HepG2 (cell line): ENCODE measurements around the gene CALR. TPM values are rescaled to one million over a fixed set of nuclear protein-coding genes. Genes with fewer than 3 reads are reported as not detected.
A peak's percentile ranks its signal among the peaks of the same experiment; 100 is the strongest.

Source experiments
- FOXK2 ChIP-seq: fragments of 450-650 bp; IDR thresholded peaks from 2 replicates; pipeline ENCODE4 v1.6.1; 2016
- KLF12 ChIP-seq: sonication (generic); formaldehyde crosslinking; IDR thresholded peaks from 2 replicates; pipeline ENCODE4 v1.4.0; 2020; ENCODE audit warnings: missing genetic modification reagents, borderline replicate concordance
- MYC ChIP-seq: sonication (generic); formaldehyde crosslinking; IDR thresholded peaks from 2 replicates; pipeline ENCODE4 v1.9.0; 2021; ENCODE audit warnings: missing genetic modification reagents, borderline replicate concordance
- ONECUT2 ChIP-seq: sonication (generic); formaldehyde crosslinking; IDR thresholded peaks from 2 replicates; pipeline ENCODE4 v1.4.0; 2020; ENCODE audit warnings: missing genetic modification reagents
- POLR2A ChIP-seq, 2 experiments: IDR thresholded peaks; 2 replicates each; pipeline ENCODE4 v1.6.1; 2011; ENCODE audit warnings: low read depth in 2 of 2, low read length in 2 of 2, mild to moderate bottlenecking in 1 of 2, moderate library complexity in 1 of 2; ENCODE audit not compliant: insufficient read depth in 1 of 2
- TFDP2 ChIP-seq: sonication (generic); formaldehyde crosslinking; IDR thresholded peaks from 2 replicates; pipeline ENCODE4 v1.4.0; 2020; ENCODE audit warnings: missing genetic modification reagents
- ZBTB42 ChIP-seq: sonication (generic); formaldehyde crosslinking; IDR thresholded peaks from 2 replicates; pipeline ENCODE4 v1.5.0; 2020; ENCODE audit warnings: mild to moderate bottlenecking, missing genetic modification reagents
- ZIK1 ChIP-seq: sonication (generic); formaldehyde crosslinking; IDR thresholded peaks from 2 replicates; pipeline ENCODE4 v1.5.0; 2020; ENCODE audit warnings: mild to moderate bottlenecking, low read depth, missing genetic modification reagents, borderline replicate concordance
- ZMYM4 ChIP-seq: sonication (generic); formaldehyde crosslinking; IDR thresholded peaks from 2 replicates; pipeline ENCODE4 v1.8.1; 2023; ENCODE audit warnings: mild to moderate bottlenecking, missing genetic modification reagents
- ZNF143 ChIP-seq: sonication (generic); formaldehyde crosslinking; IDR thresholded peaks from 2 replicates; pipeline ENCODE4 v1.4.0; 2020; ENCODE audit warnings: missing genetic modification reagents
- ZNF160 ChIP-seq: sonication (generic); formaldehyde crosslinking; IDR thresholded peaks from 2 replicates; pipeline ENCODE4 v1.8.0; 2022; ENCODE audit warnings: mild to moderate bottlenecking, inconsistent platforms, missing genetic modification reagents
- ZNF274 ChIP-seq: sonication (generic); formaldehyde crosslinking; IDR thresholded peaks from 2 replicates; pipeline ENCODE4 v1.5.1; 2020; ENCODE audit warnings: mild to moderate bottlenecking, missing genetic modification reagents
- ZNF280B ChIP-seq: sonication (generic); formaldehyde crosslinking; IDR thresholded peaks from 2 replicates; pipeline ENCODE4 v1.5.0; 2020; ENCODE audit warnings: missing genetic modification reagents, mild to moderate bottlenecking, borderline replicate concordance
- polyA plus RNA-seq, 8 experiments: library from polyadenylated mRNA; depleted of rRNA in 3 of 8; stranded (reverse) in 7 of 8; unstranded in 1 of 8; fragments of >200 nt; fragmentation: Illumina TruSeq in 4 of 8; extraction: Trizol in 4 of 8; gene quantifications; 2 replicates each; pipeline versions ENCODE4 v1.2.1 to v1.2.3, GENCODE V29; 2011 to 2016; ENCODE audit warnings: low read depth in 4 of 8, missing spikeins in 1 of 8, mixed read lengths in 1 of 8; ENCODE audit not compliant: insufficient read depth in 1 of 8
- total RNA-seq, 5 experiments: library from RNA; depleted of rRNA; stranded (reverse); fragments of >200 nt; fragmentation: Illumina TruSeq; extraction: Trizol; gene quantifications; 2 replicates each; pipeline ENCODE4 v1.2.3, GENCODE V29; 2016; ENCODE audit warnings: low read depth in 1 of 5
- TF ChIP-seq, protein P1 (sequence below): sonication (generic); formaldehyde crosslinking; IDR thresholded peaks from 2 replicates; pipeline ENCODE4 v1.8.0; 2022; ENCODE audit warnings: missing genetic modification reagents, low read depth, mild to moderate bottlenecking, borderline replicate concordance
- TF ChIP-seq, protein P2 (sequence below): sonication (generic); formaldehyde crosslinking; IDR thresholded peaks from 2 replicates; pipeline ENCODE4 v1.4.0; 2020; ENCODE audit warnings: missing genetic modification reagents, borderline replicate concordance
- TF ChIP-seq, protein P3 (sequence below): sonication (generic); formaldehyde crosslinking; IDR thresholded peaks from 2 replicates; pipeline ENCODE4 v1.5.1; 2020; ENCODE audit warnings: missing genetic modification reagents, mild to moderate bottlenecking, borderline replicate concordance
- TF ChIP-seq, protein P4 (sequence below): sonication (generic); formaldehyde crosslinking; IDR thresholded peaks from 2 replicates; pipeline ENCODE4 v1.4.0; 2020; ENCODE audit warnings: missing genetic modification reagents

Gene CALR
- total and polyA plus RNA-seq, 2 of the 13 experiments (the other 11 are each of a cell fraction or from before 2014, with no cell fraction given): 898 to 934 TPM

DNA sequence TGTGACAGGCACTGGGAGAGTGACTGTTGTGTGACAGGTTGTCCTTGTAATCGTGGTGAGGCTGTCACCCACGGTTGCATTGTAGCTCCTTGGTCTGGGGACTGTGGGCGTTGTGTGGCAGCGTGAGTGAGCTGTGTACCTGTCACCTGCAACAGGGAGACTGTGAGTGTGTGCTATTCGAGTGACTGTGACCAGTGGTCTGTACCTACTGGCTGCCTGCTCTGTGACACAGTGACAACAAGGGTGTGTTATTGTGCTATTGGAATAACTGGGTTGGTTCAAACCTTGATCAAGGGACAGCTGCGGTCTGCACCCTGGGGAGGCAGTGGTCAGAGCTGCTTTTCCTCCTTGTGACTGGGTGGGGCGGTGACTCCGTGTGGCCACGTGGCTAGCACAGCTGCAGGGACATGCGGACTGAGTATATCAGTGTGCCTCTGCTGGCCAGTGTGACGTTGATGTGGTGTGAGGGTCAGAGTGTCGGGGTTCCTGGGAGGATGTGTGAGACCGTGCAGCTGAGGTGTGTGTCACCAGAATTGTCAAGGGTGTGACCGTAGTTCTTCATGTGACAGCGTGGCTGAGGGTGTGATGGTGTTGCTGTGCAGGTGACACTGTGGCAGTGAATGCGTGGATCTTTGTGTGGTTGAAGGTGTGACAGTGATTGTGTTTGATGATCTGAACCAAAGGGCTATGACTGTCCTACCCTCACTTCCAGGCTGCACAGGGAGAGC lies 46.8 kb downstream of the CALR start (continued):
- TF ChIP-seq, protein P1, sequence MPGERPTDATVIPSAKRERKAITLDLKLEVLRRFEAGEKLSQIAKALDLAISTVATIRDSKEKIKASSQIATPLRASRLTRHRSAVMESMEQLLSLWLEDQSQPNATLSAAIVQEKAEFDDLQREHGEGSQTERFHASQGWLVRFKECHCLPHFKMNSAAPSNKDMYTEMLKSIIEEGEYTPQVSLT: no peak
- TF ChIP-seq, protein P2, sequence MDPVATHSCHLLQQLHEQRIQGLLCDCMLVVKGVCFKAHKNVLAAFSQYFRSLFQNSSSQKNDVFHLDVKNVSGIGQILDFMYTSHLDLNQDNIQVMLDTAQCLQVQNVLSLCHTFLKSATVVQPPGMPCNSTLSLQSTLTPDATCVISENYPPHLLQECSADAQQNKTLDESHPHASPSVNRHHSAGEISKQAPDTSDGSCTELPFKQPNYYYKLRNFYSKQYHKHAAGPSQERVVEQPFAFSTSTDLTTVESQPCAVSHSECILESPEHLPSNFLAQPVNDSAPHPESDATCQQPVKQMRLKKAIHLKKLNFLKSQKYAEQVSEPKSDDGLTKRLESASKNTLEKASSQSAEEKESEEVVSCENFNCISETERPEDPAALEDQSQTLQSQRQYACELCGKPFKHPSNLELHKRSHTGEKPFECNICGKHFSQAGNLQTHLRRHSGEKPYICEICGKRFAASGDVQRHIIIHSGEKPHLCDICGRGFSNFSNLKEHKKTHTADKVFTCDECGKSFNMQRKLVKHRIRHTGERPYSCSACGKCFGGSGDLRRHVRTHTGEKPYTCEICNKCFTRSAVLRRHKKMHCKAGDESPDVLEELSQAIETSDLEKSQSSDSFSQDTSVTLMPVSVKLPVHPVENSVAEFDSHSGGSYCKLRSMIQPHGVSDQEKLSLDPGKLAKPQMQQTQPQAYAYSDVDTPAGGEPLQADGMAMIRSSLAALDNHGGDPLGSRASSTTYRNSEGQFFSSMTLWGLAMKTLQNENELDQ: no peak
- no peak for TF ChIP-seq ZNF143 (CRISPR knock-in tag)
- TF ChIP-seq ZBTB42 (CRISPR knock-in tag): no peak; the same call in 1 of the 2 replicates
- TF ChIP-seq MYC (CRISPR knock-in tag): peak; percentile 93
- peak; percentile 61; the same call in 1 of the 2 replicates for TF ChIP-seq FOXK2
- no peak for TF ChIP-seq KLF12 (CRISPR knock-in tag)
- TF ChIP-seq ZNF280B (CRISPR knock-in tag): no peak
- TF ChIP-seq, protein P3, sequence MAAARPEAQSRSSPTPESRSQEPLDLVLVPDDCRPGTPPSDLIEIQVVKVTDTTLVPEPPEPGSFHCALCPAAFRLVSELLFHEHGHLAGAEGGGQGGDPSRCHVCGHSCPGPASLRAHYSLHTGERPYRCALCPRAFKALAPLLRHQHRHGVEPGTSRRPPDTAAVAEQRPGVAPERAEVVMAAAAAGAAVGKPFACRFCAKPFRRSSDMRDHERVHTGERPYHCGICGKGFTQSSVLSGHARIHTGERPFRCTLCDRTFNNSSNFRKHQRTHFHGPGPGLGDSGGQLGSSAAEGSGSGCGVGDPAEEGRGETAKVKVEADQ (CRISPR knock-in tag): no peak
- TF ChIP-seq ONECUT2: no peak
- TF ChIP-seq ZNF274 (CRISPR knock-in tag): no peak
- TF ChIP-seq ZNF160 (CRISPR knock-in tag): no peak
- TF ChIP-seq TFDP2: no peak
- TF ChIP-seq, protein P4, sequence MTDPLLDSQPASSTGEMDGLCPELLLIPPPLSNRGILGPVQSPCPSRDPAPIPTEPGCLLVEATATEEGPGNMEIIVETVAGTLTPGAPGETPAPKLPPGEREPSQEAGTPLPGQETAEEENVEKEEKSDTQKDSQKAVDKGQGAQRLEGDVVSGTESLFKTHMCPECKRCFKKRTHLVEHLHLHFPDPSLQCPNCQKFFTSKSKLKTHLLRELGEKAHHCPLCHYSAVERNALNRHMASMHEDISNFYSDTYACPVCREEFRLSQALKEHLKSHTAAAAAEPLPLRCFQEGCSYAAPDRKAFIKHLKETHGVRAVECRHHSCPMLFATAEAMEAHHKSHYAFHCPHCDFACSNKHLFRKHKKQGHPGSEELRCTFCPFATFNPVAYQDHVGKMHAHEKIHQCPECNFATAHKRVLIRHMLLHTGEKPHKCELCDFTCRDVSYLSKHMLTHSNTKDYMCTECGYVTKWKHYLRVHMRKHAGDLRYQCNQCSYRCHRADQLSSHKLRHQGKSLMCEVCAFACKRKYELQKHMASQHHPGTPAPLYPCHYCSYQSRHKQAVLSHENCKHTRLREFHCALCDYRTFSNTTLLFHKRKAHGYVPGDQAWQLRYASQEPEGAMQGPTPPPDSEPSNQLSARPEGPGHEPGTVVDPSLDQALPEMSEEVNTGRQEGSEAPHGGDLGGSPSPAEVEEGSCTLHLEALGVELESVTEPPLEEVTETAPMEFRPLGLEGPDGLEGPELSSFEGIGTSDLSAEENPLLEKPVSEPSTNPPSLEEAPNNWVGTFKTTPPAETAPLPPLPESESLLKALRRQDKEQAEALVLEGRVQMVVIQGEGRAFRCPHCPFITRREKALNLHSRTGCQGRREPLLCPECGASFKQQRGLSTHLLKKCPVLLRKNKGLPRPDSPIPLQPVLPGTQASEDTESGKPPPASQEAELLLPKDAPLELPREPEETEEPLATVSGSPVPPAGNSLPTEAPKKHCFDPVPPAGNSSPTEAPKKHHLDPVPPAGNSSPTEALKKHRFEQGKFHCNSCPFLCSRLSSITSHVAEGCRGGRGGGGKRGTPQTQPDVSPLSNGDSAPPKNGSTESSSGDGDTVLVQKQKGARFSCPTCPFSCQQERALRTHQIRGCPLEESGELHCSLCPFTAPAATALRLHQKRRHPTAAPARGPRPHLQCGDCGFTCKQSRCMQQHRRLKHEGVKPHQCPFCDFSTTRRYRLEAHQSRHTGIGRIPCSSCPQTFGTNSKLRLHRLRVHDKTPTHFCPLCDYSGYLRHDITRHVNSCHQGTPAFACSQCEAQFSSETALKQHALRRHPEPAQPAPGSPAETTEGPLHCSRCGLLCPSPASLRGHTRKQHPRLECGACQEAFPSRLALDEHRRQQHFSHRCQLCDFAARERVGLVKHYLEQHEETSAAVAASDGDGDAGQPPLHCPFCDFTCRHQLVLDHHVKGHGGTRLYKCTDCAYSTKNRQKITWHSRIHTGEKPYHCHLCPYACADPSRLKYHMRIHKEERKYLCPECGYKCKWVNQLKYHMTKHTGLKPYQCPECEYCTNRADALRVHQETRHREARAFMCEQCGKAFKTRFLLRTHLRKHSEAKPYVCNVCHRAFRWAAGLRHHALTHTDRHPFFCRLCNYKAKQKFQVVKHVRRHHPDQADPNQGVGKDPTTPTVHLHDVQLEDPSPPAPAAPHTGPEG (CRISPR knock-in tag): 0 out of 2 replicates have a peak, but pooled peaks have one; percentile 5
- peak in 1 of 2 experiments; percentile 28; a peak in 1 of 4 replicates for TF ChIP-seq POLR2A (IDR thresholded peaks at IDR 0.05; ENCODE audit: insufficient read depth in 1 of 2, low read depth in 2 of 2, low read length in 2 of 2)
- TF ChIP-seq ZIK1 (CRISPR knock-in tag): 0 out of 2 replicates have a peak, but pooled peaks have one; percentile 58
- TF ChIP-seq ZMYM4 (CRISPR knock-in tag): no peak
